Posterior cingulate gyrus (tissue), 11 donors: ENCODE data around the gene TRIM74.
"Not testable (repeated sequence)": the region's sequence is repeated elsewhere in the genome, so short reads cannot be mapped to it uniquely, and the experiment has no call there.

ENCODE experiments used
- DNase-seq, 10 donors: peaks; one replicate each; pipeline versions ENCODE4 v3.0.0 to v3.0.0-alpha.2; 2020 to 2021; ENCODE audit warnings: mixed read lengths in 3 of 10
- intact Hi-C: fragments of 100-400 bp; cut with DNase I; formaldehyde crosslinking; loops from one replicate; pipeline ENCODE4 v1.15.1; 2023

Gene TRIM74

GRCh38 chr7:72960626-72961345 is 8.5 kb downstream of the TRIM74 start:
- intact Hi-C loops, DNase-seq: not testable (repeated sequence)

- intact Hi-C loops, DNase-seq: not testable (repeated sequence)
Observed at GRCh38 chr7:72960029-72960428, 9.2 kb downstream of the TRIM74 start.

- peak in 1 of 10 donors; percentile 37 for DNase-seq
- intact Hi-C loops, result not testable (repeated sequence)
Observed at GRCh38 chr7:72954563-72955198, 14.6 kb downstream of the TRIM74 start.

GRCh38 chr7:72953901-72954562 is 15.2 kb downstream of the TRIM74 start:
- intact Hi-C loops, result not testable (repeated sequence)

GRCh38 chr7:72950432-72950831 is 18.8 kb downstream of the TRIM74 start:
- intact Hi-C loops, result not testable (repeated sequence)

More at GRCh38 chr7:72953901-72954562, 15.2 kb downstream of the TRIM74 start:
- not testable (repeated sequence) for DNase-seq

GRCh38 chr7:72949686-72950085 is 19.6 kb downstream of the TRIM74 start:
- intact Hi-C loops, result not testable (repeated sequence)
- peak in 3 of 10 donors; percentile 21 to 72 (median 65) for DNase-seq

More at GRCh38 chr7:72950432-72950831, 18.8 kb downstream of the TRIM74 start:
- DNase-seq, result not testable (repeated sequence)

- intact Hi-C loops, DNase-seq: not testable (repeated sequence)
Observed at GRCh38 chr7:72949276-72949675, 20.0 kb downstream of the TRIM74 start.

GRCh38 chr7:72948714-72949113 is 20.6 kb downstream of the TRIM74 start:
- peak in 1 of 10 donors; percentile 58 for DNase-seq
- intact Hi-C loops, result not testable (repeated sequence)

- peak in 2 of 10 donors; percentile 17 to 59 for DNase-seq
Observed at GRCh38 chr7:72946130-72946745, 23.0 kb downstream of the TRIM74 start.

GRCh38 chr7:72945597-72945996 is 23.7 kb downstream of the TRIM74 start:
- intact Hi-C loops, result not testable (repeated sequence)

More at GRCh38 chr7:72946130-72946745, 23.0 kb downstream of the TRIM74 start:
- intact Hi-C loops, result not testable (repeated sequence)

GRCh38 chr7:72944937-72945336 is 24.3 kb downstream of the TRIM74 start:
- intact Hi-C loops, result not testable (repeated sequence)
- DNase-seq, result peak in 2 of 10 donors; percentile 72 to 77

More at GRCh38 chr7:72945597-72945996, 23.7 kb downstream of the TRIM74 start:
- peak in 2 of 10 donors; percentile 44 to 63 for DNase-seq

- intact Hi-C loops, result not testable (repeated sequence)
- DNase-seq, result peak in 1 of 10 donors; percentile 60
Observed at GRCh38 chr7:72942956-72943355, 26.3 kb downstream of the TRIM74 start.

GRCh38 chr7:72942022-72942705 is 27.1 kb downstream of the TRIM74 start:
- DNase-seq, intact Hi-C loops: not testable (repeated sequence)

- intact Hi-C loops, DNase-seq: not testable (repeated sequence)
Observed at GRCh38 chr7:72928216-72928615, 41.0 kb downstream of the TRIM74 start.

- intact Hi-C loops, DNase-seq: not testable (repeated sequence)
Observed at GRCh38 chr7:72927791-72928190, 41.5 kb downstream of the TRIM74 start.

GRCh38 chr7:72925546-72926120 is 43.6 kb downstream of the TRIM74 start:
- no peak for DNase-seq
- intact Hi-C loops, result no loop called here

GRCh38 chr7:72924733-72925545 is 44.3 kb downstream of the TRIM74 start, which contains the start of gene POM121:
POM121 (plus strand) TSS chr7:72925095; CDS start chr7:72925122, 27 bp downstream.
- intact Hi-C loops, result no loop called here
- peak; percentile 69 to 97 (median 80) for DNase-seq

GRCh38 chr7:72924386-72924732 is 44.9 kb downstream of the TRIM74 start:
- DNase-seq, result no peak
- intact Hi-C loops, result no loop called here
